GM23338 (cell line): ENCODE results near the gene TCF7L1. TPM values are rescaled to one million over a fixed set of nuclear protein-coding genes. Genes with fewer than 3 reads are reported as not detected.

Source experiments
- ATAC-seq: fragments of 200-7000 bp; cut with Tn5 transposase; 3 replicates; pipeline ENCODE4 v1.9.1; 2020
- DNase-seq: peaks from one replicate; pipeline ENCODE4 v3.0.0-alpha.2; 2015; ENCODE audit warnings: low spot score
- H2AFZ ChIP-seq: fragments of 200-600 bp; sonication (generic); 2 replicates; pipeline ENCODE4 v1.8.0; 2016; ENCODE audit warnings: antibody characterized with exemption, mild to moderate bottlenecking, moderate library complexity
- H3F3A ChIP-seq: fragments of 200-600 bp; sonication (generic); replicated peaks from 2 replicates; pipeline ENCODE4 v1.8.0; 2017; ENCODE audit warnings: antibody characterized with exemption, mixed run types, low read depth
- H3K27ac ChIP-seq: fragments of 200-600 bp; sonication (generic); 2 replicates; pipeline ENCODE4 v1.6.1; 2016; ENCODE audit warnings: low read depth
- H3K27me3 ChIP-seq: fragments of 200-600 bp; sonication (generic); 2 replicates; pipeline ENCODE4 v1.8.0; 2016; ENCODE audit warnings: mild to moderate bottlenecking, mixed run types, moderate library complexity; ENCODE audit not compliant: insufficient read depth
- H3K36me3 ChIP-seq: fragments of 200-600 bp; sonication (generic); 2 replicates; pipeline ENCODE4 v1.8.0; 2016; ENCODE audit warnings: mild to moderate bottlenecking; ENCODE audit not compliant: insufficient read depth
- H3K4me1 ChIP-seq: fragments of 200-600 bp; sonication (generic); 2 replicates; pipeline ENCODE4 v1.8.0; 2016; ENCODE audit warnings: mild to moderate bottlenecking, moderate library complexity; ENCODE audit not compliant: insufficient read depth
- H3K4me2 ChIP-seq: fragments of 200-600 bp; sonication (generic); 2 replicates; pipeline ENCODE4 v1.7.1; 2017; ENCODE audit warnings: mixed run types
- H3K4me3 ChIP-seq: fragments of 200-600 bp; sonication (generic); 2 replicates; pipeline ENCODE4 v1.6.1; 2016; ENCODE audit warnings: mixed run types
- H3K79me2 ChIP-seq: fragments of 200-600 bp; sonication (generic); replicated peaks from 2 replicates; pipeline ENCODE4 v1.8.0; 2017; ENCODE audit warnings: mild to moderate bottlenecking; ENCODE audit not compliant: insufficient read depth
- H3K9me2 ChIP-seq: fragments of 200-600 bp; sonication (generic); 2 replicates; pipeline ENCODE4 v1.8.0; 2017; ENCODE audit not compliant: insufficient read depth
- H4K20me1 ChIP-seq: fragments of 200-600 bp; sonication (generic); replicated peaks from 2 replicates; pipeline ENCODE4 v1.8.0; 2017; ENCODE audit warnings: mild to moderate bottlenecking; ENCODE audit not compliant: insufficient read depth
- H3K27ac Mint-ChIP-seq: 2 replicates; pipeline ENCODE4 v1.8.0; 2020; ENCODE audit warnings: inconsistent platforms, mild to moderate bottlenecking, moderate library complexity, mixed read lengths
- H3K27me3 Mint-ChIP-seq: 3 replicates; pipeline ENCODE4 v1.8.0; 2022; ENCODE audit warnings: low read depth, mild to moderate bottlenecking, moderate library complexity, mixed read lengths, inconsistent platforms; ENCODE audit not compliant: insufficient read depth, poor library complexity
- H3K36me3 Mint-ChIP-seq: 3 replicates; pipeline ENCODE4 v1.8.0; 2021; ENCODE audit warnings: low read depth, mild to moderate bottlenecking, inconsistent platforms, moderate library complexity, mixed read lengths
- H3K4me1 Mint-ChIP-seq: 3 replicates; pipeline ENCODE4 v1.8.0; 2020; ENCODE audit warnings: mild to moderate bottlenecking, inconsistent platforms, mixed read lengths
- H3K4me3 Mint-ChIP-seq: 3 replicates; pipeline ENCODE4 v1.8.0; 2021; ENCODE audit warnings: moderate library complexity, mild to moderate bottlenecking, inconsistent platforms, mixed read lengths
- H3K9me3 Mint-ChIP-seq: 3 replicates; pipeline ENCODE4 v1.8.0; 2020; ENCODE audit warnings: moderate library complexity, mild to moderate bottlenecking, inconsistent platforms, mixed read lengths
- CREB1 ChIP-seq: fragments of 250-450 bp; sonication (Bioruptor Pico); IDR thresholded peaks from 2 replicates; pipeline ENCODE4 v1.5.0; 2020; ENCODE audit warnings: low read depth, mild to moderate bottlenecking, moderate library complexity
- EZH2 ChIP-seq: fragments of 200-600 bp; sonication (generic); IDR thresholded peaks from one replicate; pipeline ENCODE4 v1.8.0; 2017; ENCODE audit warnings: antibody characterized with exemption, mild to moderate bottlenecking, low read depth; ENCODE audit not compliant: unreplicated experiment
- EZH2phosphoT487 ChIP-seq: fragments of 200-600 bp; sonication (generic); IDR thresholded peaks from one replicate; pipeline ENCODE4 v1.8.1; 2018; ENCODE audit warnings: antibody characterized with exemption; ENCODE audit not compliant: unreplicated experiment
- JUNB ChIP-seq: IDR thresholded peaks from one replicate; pipeline ENCODE4 v1.6.1; 2016; ENCODE audit warnings: antibody characterized with exemption; ENCODE audit not compliant: unreplicated experiment
- NANOG ChIP-seq: IDR thresholded peaks from 2 replicates; pipeline ENCODE4 v1.6.1; 2016; ENCODE audit warnings: antibody characterized with exemption, borderline replicate concordance
- POLR2AphosphoS5 ChIP-seq: IDR thresholded peaks from 2 replicates; pipeline ENCODE4 v1.6.1; 2016; ENCODE audit warnings: antibody characterized with exemption, low read depth
- STAT1 ChIP-seq: IDR thresholded peaks from one replicate; pipeline ENCODE4 v1.6.1; 2016; ENCODE audit warnings: antibody characterized with exemption; ENCODE audit not compliant: unreplicated experiment
- ZNF114 ChIP-seq: fragments of 250-450 bp; sonication (Bioruptor Pico); IDR thresholded peaks from 2 replicates; pipeline ENCODE4 v1.5.0; 2020; ENCODE audit warnings: mild to moderate bottlenecking, moderate library complexity
- ZNF331 ChIP-seq: fragments of 250-450 bp; sonication (Bioruptor Pico); IDR thresholded peaks from 2 replicates; pipeline ENCODE4 v1.5.0; 2020; ENCODE audit warnings: low read depth, mild to moderate bottlenecking, moderate library complexity
- polyA plus RNA-seq: library from polyadenylated mRNA; unstranded; fragments of >200 nt; fragmentation: Nextera tagmentation; extraction: Ambion mirVana; gene quantifications from 2 replicates; pipeline ENCODE4 v1.2.1, GENCODE V29; 2016
- total RNA-seq: library from RNA; depleted of rRNA; stranded (reverse); fragments of >200 nt; shearing (Covaris generic); gene quantifications from 2 replicates; pipeline ENCODE4 v1.2.3, GENCODE V29; 2014
- TF ChIP-seq, protein P1 (sequence below), 2 experiments: fragments of 200-600 bp in 1 of 2; sonication (generic) in 1 of 2; conservative IDR thresholded peaks; 2 replicates each; pipeline versions ENCODE4 v1.5.1 to v1.6.1; 2016 to 2017; ENCODE audit warnings: antibody characterized with exemption in 2 of 2, low read depth in 2 of 2, mild to moderate bottlenecking in 2 of 2, moderate library complexity in 1 of 2
- TF ChIP-seq, protein P2 (sequence below): IDR thresholded peaks from 2 replicates; pipeline ENCODE4 v1.6.1; 2016; ENCODE audit warnings: antibody characterized with exemption
- TF ChIP-seq, protein P3 (sequence below): fragments of 250-450 bp; sonication (Bioruptor Pico); IDR thresholded peaks from 2 replicates; pipeline ENCODE4 v1.5.0; 2020; ENCODE audit warnings: mild to moderate bottlenecking, moderate library complexity
- TF ChIP-seq, protein P4 (sequence below): IDR thresholded peaks from one replicate; pipeline ENCODE4 v1.6.1; 2018; ENCODE audit warnings: antibody characterized with exemption; ENCODE audit not compliant: unreplicated experiment

TCF7L1 gene
- total and polyA plus RNA-seq, 2 experiments from 2014 or later, result 47.3 to 101 TPM

DNA sequence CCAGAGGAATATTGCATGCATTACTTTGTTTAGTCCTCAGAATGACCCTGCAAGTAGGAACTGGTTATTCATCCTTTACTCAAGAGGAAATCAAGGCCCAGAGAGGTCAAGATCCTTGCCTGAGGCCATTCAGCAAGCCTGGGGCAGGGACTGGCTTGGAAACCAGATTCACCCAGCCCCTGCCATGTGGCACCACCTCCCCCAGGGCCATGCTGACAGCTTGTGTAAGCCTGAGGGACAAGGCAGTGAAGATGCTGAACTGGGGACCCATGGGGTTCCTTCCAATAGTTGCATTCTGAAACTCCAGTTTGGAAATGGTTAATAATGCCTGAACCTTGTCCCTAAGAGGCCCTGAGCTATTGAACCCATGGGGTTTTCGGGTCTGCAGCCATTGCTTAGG lies 24.2 kb downstream of the TCF7L1 start:
- Mint-ChIP-seq H3K27me3 (peaks cover 16% of the 10 kb centered on the region), H3K36me3 (peaks cover 49% of the 10 kb centered on the region), H3K9me3 (no peaks in the 10 kb centered on the region; the same call in 2 of the 3 replicates), H3K4me1 (peaks cover 86% of the 10 kb centered on the region), H3K4me3 (no peak overlapping the region), H3K27ac (no peak overlapping the region)
- Histone ChIP-seq H2AFZ (no peak overlapping the region), H3K9me2 (no peaks in the 10 kb centered on the region), H3F3A (peaks cover 14% of the 10 kb centered on the region; the same call in 1 of the 2 replicates), H3K4me3 (no peak overlapping the region), H3K36me3 (no peaks in the 10 kb centered on the region; the same call in 1 of the 2 replicates), H3K4me1 (peaks cover 68% of the 10 kb centered on the region), H3K27me3 (no peaks in the 10 kb centered on the region), H3K27ac (no peak overlapping the region), H3K79me2 (peaks cover 100% of the 10 kb centered on the region), H3K4me2 (no peak overlapping the region), H4K20me1 (peaks cover 94% of the 10 kb centered on the region)
- DNase-seq, result no peak
- no peak for ATAC-seq
- TF ChIP-seq JUNB (no peak), EZH2 (no peak), EZH2phosphoT487 (no peak), NANOG (no peak), ZNF114 (no peak), POLR2AphosphoS5 (no peak), STAT1 (no peak), CREB1 (CRISPR knock-in tag) (no peak), ZNF331 (CRISPR knock-in tag) (no peak)
- TF ChIP-seq, protein P1, sequence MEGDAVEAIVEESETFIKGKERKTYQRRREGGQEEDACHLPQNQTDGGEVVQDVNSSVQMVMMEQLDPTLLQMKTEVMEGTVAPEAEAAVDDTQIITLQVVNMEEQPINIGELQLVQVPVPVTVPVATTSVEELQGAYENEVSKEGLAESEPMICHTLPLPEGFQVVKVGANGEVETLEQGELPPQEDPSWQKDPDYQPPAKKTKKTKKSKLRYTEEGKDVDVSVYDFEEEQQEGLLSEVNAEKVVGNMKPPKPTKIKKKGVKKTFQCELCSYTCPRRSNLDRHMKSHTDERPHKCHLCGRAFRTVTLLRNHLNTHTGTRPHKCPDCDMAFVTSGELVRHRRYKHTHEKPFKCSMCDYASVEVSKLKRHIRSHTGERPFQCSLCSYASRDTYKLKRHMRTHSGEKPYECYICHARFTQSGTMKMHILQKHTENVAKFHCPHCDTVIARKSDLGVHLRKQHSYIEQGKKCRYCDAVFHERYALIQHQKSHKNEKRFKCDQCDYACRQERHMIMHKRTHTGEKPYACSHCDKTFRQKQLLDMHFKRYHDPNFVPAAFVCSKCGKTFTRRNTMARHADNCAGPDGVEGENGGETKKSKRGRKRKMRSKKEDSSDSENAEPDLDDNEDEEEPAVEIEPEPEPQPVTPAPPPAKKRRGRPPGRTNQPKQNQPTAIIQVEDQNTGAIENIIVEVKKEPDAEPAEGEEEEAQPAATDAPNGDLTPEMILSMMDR (conservative IDR thresholded peaks at IDR 0.05; ENCODE audit: low read depth in 2 of 2), result no peak
- TF ChIP-seq, protein P2, sequence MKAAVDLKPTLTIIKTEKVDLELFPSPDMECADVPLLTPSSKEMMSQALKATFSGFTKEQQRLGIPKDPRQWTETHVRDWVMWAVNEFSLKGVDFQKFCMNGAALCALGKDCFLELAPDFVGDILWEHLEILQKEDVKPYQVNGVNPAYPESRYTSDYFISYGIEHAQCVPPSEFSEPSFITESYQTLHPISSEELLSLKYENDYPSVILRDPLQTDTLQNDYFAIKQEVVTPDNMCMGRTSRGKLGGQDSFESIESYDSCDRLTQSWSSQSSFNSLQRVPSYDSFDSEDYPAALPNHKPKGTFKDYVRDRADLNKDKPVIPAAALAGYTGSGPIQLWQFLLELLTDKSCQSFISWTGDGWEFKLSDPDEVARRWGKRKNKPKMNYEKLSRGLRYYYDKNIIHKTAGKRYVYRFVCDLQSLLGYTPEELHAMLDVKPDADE, result no peak
- TF ChIP-seq, protein P3, sequence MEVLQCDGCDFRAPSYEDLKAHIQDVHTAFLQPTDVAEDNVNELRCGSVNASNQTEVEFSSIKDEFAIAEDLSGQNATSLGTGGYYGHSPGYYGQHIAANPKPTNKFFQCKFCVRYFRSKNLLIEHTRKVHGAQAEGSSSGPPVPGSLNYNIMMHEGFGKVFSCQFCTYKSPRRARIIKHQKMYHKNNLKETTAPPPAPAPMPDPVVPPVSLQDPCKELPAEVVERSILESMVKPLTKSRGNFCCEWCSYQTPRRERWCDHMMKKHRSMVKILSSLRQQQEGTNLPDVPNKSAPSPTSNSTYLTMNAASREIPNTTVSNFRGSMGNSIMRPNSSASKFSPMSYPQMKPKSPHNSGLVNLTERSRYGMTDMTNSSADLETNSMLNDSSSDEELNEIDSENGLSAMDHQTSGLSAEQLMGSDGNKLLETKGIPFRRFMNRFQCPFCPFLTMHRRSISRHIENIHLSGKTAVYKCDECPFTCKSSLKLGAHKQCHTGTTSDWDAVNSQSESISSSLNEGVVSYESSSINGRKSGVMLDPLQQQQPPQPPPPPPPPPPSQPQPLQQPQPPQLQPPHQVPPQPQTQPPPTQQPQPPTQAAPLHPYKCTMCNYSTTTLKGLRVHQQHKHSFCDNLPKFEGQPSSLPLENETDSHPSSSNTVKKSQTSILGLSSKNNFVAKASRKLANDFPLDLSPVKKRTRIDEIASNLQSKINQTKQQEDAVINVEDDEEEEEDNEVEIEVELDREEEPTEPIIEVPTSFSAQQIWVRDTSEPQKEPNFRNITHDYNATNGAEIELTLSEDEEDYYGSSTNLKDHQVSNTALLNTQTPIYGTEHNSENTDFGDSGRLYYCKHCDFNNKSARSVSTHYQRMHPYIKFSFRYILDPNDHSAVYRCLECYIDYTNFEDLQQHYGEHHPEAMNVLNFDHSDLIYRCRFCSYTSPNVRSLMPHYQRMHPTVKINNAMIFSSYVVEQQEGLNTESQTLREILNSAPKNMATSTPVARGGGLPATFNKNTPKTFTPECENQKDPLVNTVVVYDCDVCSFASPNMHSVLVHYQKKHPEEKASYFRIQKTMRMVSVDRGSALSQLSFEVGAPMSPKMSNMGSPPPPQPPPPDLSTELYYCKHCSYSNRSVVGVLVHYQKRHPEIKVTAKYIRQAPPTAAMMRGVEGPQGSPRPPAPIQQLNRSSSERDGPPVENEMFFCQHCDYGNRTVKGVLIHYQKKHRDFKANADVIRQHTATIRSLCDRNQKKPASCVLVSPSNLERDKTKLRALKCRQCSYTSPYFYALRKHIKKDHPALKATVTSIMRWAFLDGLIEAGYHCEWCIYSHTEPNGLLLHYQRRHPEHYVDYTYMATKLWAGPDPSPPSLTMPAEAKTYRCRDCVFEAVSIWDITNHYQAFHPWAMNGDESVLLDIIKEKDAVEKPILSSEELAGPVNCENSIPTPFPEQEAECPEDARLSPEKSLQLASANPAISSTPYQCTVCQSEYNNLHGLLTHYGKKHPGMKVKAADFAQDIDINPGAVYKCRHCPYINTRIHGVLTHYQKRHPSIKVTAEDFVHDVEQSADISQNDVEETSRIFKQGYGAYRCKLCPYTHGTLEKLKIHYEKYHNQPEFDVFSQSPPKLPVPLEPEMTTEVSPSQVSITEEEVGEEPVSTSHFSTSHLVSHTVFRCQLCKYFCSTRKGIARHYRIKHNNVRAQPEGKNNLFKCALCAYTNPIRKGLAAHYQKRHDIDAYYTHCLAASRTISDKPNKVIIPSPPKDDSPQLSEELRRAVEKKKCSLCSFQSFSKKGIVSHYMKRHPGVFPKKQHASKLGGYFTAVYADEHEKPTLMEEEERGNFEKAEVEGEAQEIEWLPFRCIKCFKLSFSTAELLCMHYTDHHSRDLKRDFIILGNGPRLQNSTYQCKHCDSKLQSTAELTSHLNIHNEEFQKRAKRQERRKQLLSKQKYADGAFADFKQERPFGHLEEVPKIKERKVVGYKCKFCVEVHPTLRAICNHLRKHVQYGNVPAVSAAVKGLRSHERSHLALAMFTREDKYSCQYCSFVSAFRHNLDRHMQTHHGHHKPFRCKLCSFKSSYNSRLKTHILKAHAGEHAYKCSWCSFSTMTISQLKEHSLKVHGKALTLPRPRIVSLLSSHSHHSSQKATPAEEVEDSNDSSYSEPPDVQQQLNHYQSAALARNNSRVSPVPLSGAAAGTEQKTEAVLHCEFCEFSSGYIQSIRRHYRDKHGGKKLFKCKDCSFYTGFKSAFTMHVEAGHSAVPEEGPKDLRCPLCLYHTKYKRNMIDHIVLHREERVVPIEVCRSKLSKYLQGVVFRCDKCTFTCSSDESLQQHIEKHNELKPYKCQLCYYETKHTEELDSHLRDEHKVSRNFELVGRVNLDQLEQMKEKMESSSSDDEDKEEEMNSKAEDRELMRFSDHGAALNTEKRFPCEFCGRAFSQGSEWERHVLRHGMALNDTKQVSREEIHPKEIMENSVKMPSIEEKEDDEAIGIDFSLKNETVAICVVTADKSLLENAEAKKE (CRISPR knock-in tag), result no peak
- TF ChIP-seq, protein P4, sequence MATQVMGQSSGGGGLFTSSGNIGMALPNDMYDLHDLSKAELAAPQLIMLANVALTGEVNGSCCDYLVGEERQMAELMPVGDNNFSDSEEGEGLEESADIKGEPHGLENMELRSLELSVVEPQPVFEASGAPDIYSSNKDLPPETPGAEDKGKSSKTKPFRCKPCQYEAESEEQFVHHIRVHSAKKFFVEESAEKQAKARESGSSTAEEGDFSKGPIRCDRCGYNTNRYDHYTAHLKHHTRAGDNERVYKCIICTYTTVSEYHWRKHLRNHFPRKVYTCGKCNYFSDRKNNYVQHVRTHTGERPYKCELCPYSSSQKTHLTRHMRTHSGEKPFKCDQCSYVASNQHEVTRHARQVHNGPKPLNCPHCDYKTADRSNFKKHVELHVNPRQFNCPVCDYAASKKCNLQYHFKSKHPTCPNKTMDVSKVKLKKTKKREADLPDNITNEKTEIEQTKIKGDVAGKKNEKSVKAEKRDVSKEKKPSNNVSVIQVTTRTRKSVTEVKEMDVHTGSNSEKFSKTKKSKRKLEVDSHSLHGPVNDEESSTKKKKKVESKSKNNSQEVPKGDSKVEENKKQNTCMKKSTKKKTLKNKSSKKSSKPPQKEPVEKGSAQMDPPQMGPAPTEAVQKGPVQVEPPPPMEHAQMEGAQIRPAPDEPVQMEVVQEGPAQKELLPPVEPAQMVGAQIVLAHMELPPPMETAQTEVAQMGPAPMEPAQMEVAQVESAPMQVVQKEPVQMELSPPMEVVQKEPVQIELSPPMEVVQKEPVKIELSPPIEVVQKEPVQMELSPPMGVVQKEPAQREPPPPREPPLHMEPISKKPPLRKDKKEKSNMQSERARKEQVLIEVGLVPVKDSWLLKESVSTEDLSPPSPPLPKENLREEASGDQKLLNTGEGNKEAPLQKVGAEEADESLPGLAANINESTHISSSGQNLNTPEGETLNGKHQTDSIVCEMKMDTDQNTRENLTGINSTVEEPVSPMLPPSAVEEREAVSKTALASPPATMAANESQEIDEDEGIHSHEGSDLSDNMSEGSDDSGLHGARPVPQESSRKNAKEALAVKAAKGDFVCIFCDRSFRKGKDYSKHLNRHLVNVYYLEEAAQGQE, result no peak
